Measurements from ENCODE around the gene AUTS2.

- TF ChIP-seq, protein P1, sequence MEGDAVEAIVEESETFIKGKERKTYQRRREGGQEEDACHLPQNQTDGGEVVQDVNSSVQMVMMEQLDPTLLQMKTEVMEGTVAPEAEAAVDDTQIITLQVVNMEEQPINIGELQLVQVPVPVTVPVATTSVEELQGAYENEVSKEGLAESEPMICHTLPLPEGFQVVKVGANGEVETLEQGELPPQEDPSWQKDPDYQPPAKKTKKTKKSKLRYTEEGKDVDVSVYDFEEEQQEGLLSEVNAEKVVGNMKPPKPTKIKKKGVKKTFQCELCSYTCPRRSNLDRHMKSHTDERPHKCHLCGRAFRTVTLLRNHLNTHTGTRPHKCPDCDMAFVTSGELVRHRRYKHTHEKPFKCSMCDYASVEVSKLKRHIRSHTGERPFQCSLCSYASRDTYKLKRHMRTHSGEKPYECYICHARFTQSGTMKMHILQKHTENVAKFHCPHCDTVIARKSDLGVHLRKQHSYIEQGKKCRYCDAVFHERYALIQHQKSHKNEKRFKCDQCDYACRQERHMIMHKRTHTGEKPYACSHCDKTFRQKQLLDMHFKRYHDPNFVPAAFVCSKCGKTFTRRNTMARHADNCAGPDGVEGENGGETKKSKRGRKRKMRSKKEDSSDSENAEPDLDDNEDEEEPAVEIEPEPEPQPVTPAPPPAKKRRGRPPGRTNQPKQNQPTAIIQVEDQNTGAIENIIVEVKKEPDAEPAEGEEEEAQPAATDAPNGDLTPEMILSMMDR (IDR thresholded peaks at IDR 0.05) = no peak
- TF ChIP-seq POLR2A (IDR thresholded peaks at IDR 0.05) = no peak
Measured at GRCh38 chr7:69847921-69848612, 249.8 kb downstream of the AUTS2 start.
